Panc1 (cell line): ENCODE data around the gene FRS2. TPM values are rescaled to one million over a fixed set of nuclear protein-coding genes. Genes with fewer than 3 reads are reported as not detected.

Experiments
- ATAC-seq: fragments of 200-7000 bp; cut with Tn5 transposase; 2 replicates; pipeline ENCODE4 v1.9.1; 2020; ENCODE audit warnings: mild to moderate bottlenecking, moderate library complexity
- BruUV-seq: library from RNA; stranded (reverse); fragments of 400-500 nt; replicated peaks from 2 replicates; lab custom pipeline; 2021; lab: Mats Ljungman, UMichigan
- CTCF ChIA-PET: fragments of 300-600 bp; sonication (Branson Sonifier 250); formaldehyde crosslinking; loops from one replicate; lab custom pipeline; 2022; ENCODE audit warnings: antibody characterized with exemption; lab: Charles Lee
- POLR2A ChIA-PET: fragments of 300-600 bp; sonication (Branson Sonifier 250); formaldehyde crosslinking; loops from one replicate; lab custom pipeline; 2022; ENCODE audit warnings: antibody characterized with exemption; lab: Charles Lee
- DNase-seq: peaks from one replicate; pipeline ENCODE4 v3.0.0-alpha.2; 2010; ENCODE audit warnings: low read depth, low spot score
- H3K27ac ChIP-seq: 2 replicates; pipeline ENCODE4 v1.5.1; 2011; ENCODE audit warnings: mild to moderate bottlenecking, low read length, inconsistent platforms
- H3K27me3 ChIP-seq: fragments of 200-500 bp; sonication (Bioruptor generic); 2 replicates; pipeline ENCODE4 v1.6.0; 2014; ENCODE audit warnings: low read length, inconsistent platforms; ENCODE audit not compliant: control insufficient read depth, insufficient read depth
- H3K36me3 ChIP-seq: fragments of 200-500 bp; sonication (Bioruptor generic); 2 replicates; pipeline ENCODE4 v1.5.1; 2014; ENCODE audit warnings: inconsistent platforms, mild to moderate bottlenecking, low read length, moderate library complexity; ENCODE audit not compliant: control insufficient read depth, insufficient read depth
- H3K4me1 ChIP-seq: 2 replicates; pipeline ENCODE4 v1.5.1; 2011; ENCODE audit warnings: inconsistent platforms, mild to moderate bottlenecking, low read length, moderate library complexity; ENCODE audit not compliant: control insufficient read depth, insufficient read depth
- H3K4me3 ChIP-seq, 2 experiments: 2 replicates each; pipeline ENCODE4 v1.5.1; 2011 to 2012; ENCODE audit warnings: low read depth in 2 of 2, low read length in 2 of 2, mild to moderate bottlenecking in 2 of 2, inconsistent platforms in 1 of 2, moderate library complexity in 1 of 2
- H3K9me3 ChIP-seq: fragments of 200-500 bp; sonication (Bioruptor generic); 2 replicates; pipeline ENCODE4 v1.5.1; 2014; ENCODE audit warnings: low read depth, mild to moderate bottlenecking, inconsistent platforms, low read length, moderate library complexity; ENCODE audit not compliant: control insufficient read depth, insufficient read depth
- POLR2AphosphoS5 ChIP-seq: IDR thresholded peaks from 2 replicates; pipeline ENCODE4 v1.6.1; 2012; ENCODE audit warnings: mild to moderate bottlenecking, low read depth, low read length, moderate library complexity
- SIN3A ChIP-seq: IDR thresholded peaks from 2 replicates; pipeline ENCODE4 v1.6.1; 2012; ENCODE audit warnings: low read depth, mild to moderate bottlenecking, low read length, moderate library complexity, borderline replicate concordance; ENCODE audit not compliant: insufficient read depth
- TCF7L2 ChIP-seq: IDR thresholded peaks from 2 replicates; pipeline ENCODE4 v1.6.1; 2011; ENCODE audit warnings: mild to moderate bottlenecking, low read depth, low read length, inconsistent platforms
- in situ Hi-C: cut with HindIII; loops from 2 replicates; pipeline ENCODE4 v1.10.0; 2016; ENCODE audit warnings: low sequenced_read_pairs, low pct_unique_long_range_greater_than_20kb
- intact Hi-C: fragments of 100-400 bp; cut with micrococcal nuclease; formaldehyde crosslinking; loops from one replicate; pipeline ENCODE4 v1.10.0; 2022; ENCODE audit not compliant: unreplicated experiment
- total RNA-seq: library from RNA; stranded (reverse); gene quantifications from one replicate; pipeline ENCODE4 v1.2.1, GENCODE V29; 2021; ENCODE audit not compliant: unreplicated experiment
- TF ChIP-seq, protein P1 (sequence below), 2 experiments: IDR thresholded peaks; 2 replicates each; pipeline ENCODE4 v1.6.1; 2011 to 2012; ENCODE audit warnings: low read depth in 2 of 2, control low read depth in 1 of 2, low read length in 1 of 2, mild to moderate bottlenecking in 1 of 2, moderate library complexity in 1 of 2; ENCODE audit not compliant: insufficient read depth in 1 of 2
- TF ChIP-seq, protein P2 (sequence below): fragments of 450-650 bp; IDR thresholded peaks from 2 replicates; pipeline ENCODE4 v1.5.1; 2017; ENCODE audit warnings: mild to moderate bottlenecking

FRS2 gene
- total RNA-seq, 1 experiment from 2014 or later: 26.6 TPM

DNA sequence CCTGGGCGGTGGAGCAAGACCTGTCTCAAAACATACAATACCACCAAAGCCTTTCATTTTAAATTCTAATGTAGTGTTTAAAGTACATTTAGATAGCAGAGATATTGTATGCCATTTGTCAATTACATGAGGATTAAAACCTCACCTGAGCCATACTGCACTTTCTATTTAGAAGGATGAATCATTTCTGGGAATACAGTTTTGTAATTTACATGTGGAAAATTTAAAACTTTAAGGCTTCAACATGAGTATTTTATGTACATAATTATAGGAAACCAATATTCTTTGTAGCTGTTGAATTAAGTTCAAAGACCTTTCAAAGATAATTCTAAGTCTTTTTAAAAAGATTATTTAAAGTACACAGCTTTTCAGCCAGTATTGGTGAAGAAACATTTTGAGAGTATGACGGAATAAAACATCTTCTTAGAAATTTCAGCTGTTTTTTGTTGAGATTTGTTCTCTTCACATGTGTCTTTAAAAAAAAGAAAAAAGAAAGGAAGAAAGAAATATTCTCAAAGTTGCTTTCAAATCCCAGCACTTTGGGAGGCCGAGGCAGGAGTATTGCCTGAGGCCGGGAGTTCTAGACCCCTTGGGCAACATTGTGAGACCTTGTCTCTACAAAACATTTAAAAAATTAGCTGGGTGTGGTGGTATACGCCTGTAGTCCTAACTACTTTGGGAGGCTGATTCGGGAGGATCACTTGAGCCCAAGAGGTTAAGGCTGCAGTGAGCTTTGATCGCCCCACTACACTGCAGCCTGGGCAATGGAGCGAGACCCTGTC lies 80.6 kb downstream of the FRS2 start:
- no TSS peak for BruUV-seq
- TF ChIP-seq, protein P1, sequence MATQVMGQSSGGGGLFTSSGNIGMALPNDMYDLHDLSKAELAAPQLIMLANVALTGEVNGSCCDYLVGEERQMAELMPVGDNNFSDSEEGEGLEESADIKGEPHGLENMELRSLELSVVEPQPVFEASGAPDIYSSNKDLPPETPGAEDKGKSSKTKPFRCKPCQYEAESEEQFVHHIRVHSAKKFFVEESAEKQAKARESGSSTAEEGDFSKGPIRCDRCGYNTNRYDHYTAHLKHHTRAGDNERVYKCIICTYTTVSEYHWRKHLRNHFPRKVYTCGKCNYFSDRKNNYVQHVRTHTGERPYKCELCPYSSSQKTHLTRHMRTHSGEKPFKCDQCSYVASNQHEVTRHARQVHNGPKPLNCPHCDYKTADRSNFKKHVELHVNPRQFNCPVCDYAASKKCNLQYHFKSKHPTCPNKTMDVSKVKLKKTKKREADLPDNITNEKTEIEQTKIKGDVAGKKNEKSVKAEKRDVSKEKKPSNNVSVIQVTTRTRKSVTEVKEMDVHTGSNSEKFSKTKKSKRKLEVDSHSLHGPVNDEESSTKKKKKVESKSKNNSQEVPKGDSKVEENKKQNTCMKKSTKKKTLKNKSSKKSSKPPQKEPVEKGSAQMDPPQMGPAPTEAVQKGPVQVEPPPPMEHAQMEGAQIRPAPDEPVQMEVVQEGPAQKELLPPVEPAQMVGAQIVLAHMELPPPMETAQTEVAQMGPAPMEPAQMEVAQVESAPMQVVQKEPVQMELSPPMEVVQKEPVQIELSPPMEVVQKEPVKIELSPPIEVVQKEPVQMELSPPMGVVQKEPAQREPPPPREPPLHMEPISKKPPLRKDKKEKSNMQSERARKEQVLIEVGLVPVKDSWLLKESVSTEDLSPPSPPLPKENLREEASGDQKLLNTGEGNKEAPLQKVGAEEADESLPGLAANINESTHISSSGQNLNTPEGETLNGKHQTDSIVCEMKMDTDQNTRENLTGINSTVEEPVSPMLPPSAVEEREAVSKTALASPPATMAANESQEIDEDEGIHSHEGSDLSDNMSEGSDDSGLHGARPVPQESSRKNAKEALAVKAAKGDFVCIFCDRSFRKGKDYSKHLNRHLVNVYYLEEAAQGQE (IDR thresholded peaks at IDR 0.05; ENCODE audit: insufficient read depth in 1 of 2, low read depth in 2 of 2, low read length in 1 of 2): no peak
- TF ChIP-seq SIN3A: no peak
- no peak for TF ChIP-seq TCF7L2
- TF ChIP-seq, protein P2, sequence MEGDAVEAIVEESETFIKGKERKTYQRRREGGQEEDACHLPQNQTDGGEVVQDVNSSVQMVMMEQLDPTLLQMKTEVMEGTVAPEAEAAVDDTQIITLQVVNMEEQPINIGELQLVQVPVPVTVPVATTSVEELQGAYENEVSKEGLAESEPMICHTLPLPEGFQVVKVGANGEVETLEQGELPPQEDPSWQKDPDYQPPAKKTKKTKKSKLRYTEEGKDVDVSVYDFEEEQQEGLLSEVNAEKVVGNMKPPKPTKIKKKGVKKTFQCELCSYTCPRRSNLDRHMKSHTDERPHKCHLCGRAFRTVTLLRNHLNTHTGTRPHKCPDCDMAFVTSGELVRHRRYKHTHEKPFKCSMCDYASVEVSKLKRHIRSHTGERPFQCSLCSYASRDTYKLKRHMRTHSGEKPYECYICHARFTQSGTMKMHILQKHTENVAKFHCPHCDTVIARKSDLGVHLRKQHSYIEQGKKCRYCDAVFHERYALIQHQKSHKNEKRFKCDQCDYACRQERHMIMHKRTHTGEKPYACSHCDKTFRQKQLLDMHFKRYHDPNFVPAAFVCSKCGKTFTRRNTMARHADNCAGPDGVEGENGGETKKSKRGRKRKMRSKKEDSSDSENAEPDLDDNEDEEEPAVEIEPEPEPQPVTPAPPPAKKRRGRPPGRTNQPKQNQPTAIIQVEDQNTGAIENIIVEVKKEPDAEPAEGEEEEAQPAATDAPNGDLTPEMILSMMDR: no peak
- no peak for TF ChIP-seq POLR2AphosphoS5
- DNase-seq: no peak
- ChIA-PET CTCF (no interaction called here), POLR2A (no interaction called here)
- in situ Hi-C loops: no loop called here
- H3K27me3 ChIP-seq: no peaks in the 10 kb centered on the region
- H3K27ac ChIP-seq: no peak overlapping the region
- no peak overlapping the region for H3K4me3 ChIP-seq
- H3K4me1 ChIP-seq: no peaks in the 10 kb centered on the region
- H3K9me3 ChIP-seq: no peaks in the 10 kb centered on the region
- intact Hi-C loops: no loop called here
- ATAC-seq: no peak
- no peaks in the 10 kb centered on the region for H3K36me3 ChIP-seq

DNA sequence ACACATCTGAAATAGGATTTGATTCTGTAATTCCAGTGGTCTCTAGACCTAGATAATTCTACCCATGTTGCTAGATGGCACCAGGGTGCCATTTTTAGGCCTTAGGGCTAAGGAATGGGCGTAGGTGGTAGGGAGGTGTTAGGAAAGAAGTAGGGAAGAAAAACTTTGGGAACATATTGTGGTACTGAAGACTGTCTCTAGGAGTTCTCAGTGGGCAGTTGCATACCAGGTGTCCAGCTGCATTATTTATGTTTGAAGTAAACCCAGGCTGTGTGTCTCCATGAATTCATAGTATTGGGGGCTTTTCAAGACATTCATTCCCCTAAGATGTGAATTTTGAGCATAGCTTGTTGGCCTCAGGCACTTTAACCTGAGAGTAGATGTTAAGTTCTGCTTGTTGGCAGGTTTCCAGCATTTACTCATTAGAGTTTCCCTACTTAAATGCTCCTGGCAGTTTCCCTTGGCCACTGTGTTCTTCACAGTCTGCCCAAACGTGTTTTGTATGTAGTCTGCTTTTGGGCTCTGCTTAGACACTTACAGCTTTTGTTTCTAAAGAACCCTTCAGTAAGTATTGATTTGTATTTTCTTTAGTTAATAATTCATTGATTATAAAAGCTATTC lies 83.5 kb downstream of the FRS2 start:
- in situ Hi-C loops: no loop called here
- Histone ChIP-seq H3K36me3 (no peaks in the 10 kb centered on the region), H3K9me3 (no peaks in the 10 kb centered on the region), H3K27ac (no peak overlapping the region), H3K4me1 (no peaks in the 10 kb centered on the region), H3K4me3 (no peak overlapping the region), H3K27me3 (no peaks in the 10 kb centered on the region)
- CTCF ChIA-PET: interaction anchor here (1.0 kb wide), 1 partner anchor 17 kb away, joined by 6 read pairs; no protein-coding TSS in a partner anchor
- POLR2A ChIA-PET: no interaction called here
- intact Hi-C loops: no loop called here
- DNase-seq: no peak
- ATAC-seq: no peak
- TF ChIP-seq TCF7L2: no peak
- TF ChIP-seq SIN3A: no peak
- BruUV-seq: no TSS peak
